ENCODE results near the gene GPBAR1.

- TF ChIP-seq POLR2A (IDR thresholded peaks at IDR 0.05; ENCODE audit: low read depth, low read length) (no peak), POLR2AphosphoS5 (IDR thresholded peaks at IDR 0.05; ENCODE audit: low read depth, low read length) (no peak), TAF1 (IDR thresholded peaks at IDR 0.05; ENCODE audit: borderline replicate concordance, low read depth, low read length) (no peak)
Measured at GRCh38 chr2:218233543-218233942, 27.3 kb upstream of the GPBAR1 start.

Data from GM12892 (cell line).